EL (cell line): Measurements from ENCODE around the gene ITPA.
A peak's percentile ranks its signal among the peaks of the same experiment; 100 is the strongest.
"Not testable (repeated sequence)": the region's sequence is repeated elsewhere in the genome, so short reads cannot be mapped to it uniquely, and the experiment has no call there.

ENCODE experiments used
- DNase-seq: peaks from one replicate; pipeline ENCODE4 v3.0.0-alpha.2; 2016

Gene ITPA

GRCh38 chr20:3203315-3204123 is 5.8 kb upstream of the ITPA start:
- DNase-seq = peak; percentile 45

GRCh38 chr20:3204124-3204794 is 5.0 kb upstream of the ITPA start, which contains the start of gene DDRGK1:
DDRGK1 (minus strand) TSS chr20:3204682; CDS start chr20:3204627, 55 bp downstream.
- DNase-seq = peak; percentile 83

- DNase-seq = no peak
Observed at GRCh38 chr20:3208786-3209256, 477 bp upstream of the ITPA start.

- DNase-seq = peak; percentile 10
Observed at GRCh38 chr20:3209946-3210317, 634 bp downstream of the ITPA start.

GRCh38 chr20:3210346-3210745 is 1.0 kb downstream of the ITPA start:
- no peak for DNase-seq

- DNase-seq = no peak
Observed at GRCh38 chr20:3213226-3213625, 3.9 kb downstream of the ITPA start.

- not testable (repeated sequence) for DNase-seq
Observed at GRCh38 chr20:3215359-3215917, 6.1 kb downstream of the ITPA start.

GRCh38 chr20:3218307-3218988 is 9.2 kb downstream of the ITPA start:
- DNase-seq = peak; percentile 36

- DNase-seq = no peak
Observed at GRCh38 chr20:3221398-3222226, 12.3 kb downstream of the ITPA start.

- no peak for DNase-seq
Observed at GRCh38 chr20:3222635-3223600, 13.6 kb downstream of the ITPA start.

GRCh38 chr20:3223651-3223993 is 14.3 kb downstream of the ITPA start:
- DNase-seq = no peak

- no peak for DNase-seq
Observed at GRCh38 chr20:3223994-3224680, 14.8 kb downstream of the ITPA start.

GRCh38 chr20:3224681-3225421 is 15.6 kb downstream of the ITPA start:
- DNase-seq = no peak

- DNase-seq = no peak
Observed at GRCh38 chr20:3226093-3226492, 16.8 kb downstream of the ITPA start.

- no peak for DNase-seq
Observed at GRCh38 chr20:3226864-3227263, 17.6 kb downstream of the ITPA start.

GRCh38 chr20:3227506-3227905 is 18.2 kb downstream of the ITPA start:
- no peak for DNase-seq

GRCh38 chr20:3227936-3228749 is 18.8 kb downstream of the ITPA start:
- DNase-seq = no peak

GRCh38 chr20:3228750-3229032 is 19.4 kb downstream of the ITPA start:
- no peak for DNase-seq

GRCh38 chr20:3229158-3229557 is 19.9 kb downstream of the ITPA start:
- DNase-seq = no peak
